ENCODE measurements around the gene KIR3DL3.
"Not testable (repeated sequence)": the region's sequence is repeated elsewhere in the genome, so short reads cannot be mapped to it uniquely, and the experiment has no call there.

The KIR3DL3 gene

GRCh38 chr19:54724142-54724541, at the start of gene KIR3DL3:
Gene KIR3DL3, plus strand, starts transcription at chr19:54724442. Its CDS starts 55 bp downstream, at chr19:54724497.
- DNase-seq: no peak

GRCh38 chr19:54676210-54676834, 47.9 kb upstream of the KIR3DL3 start:
- DNase-seq: peak; percentile 52

GRCh38 chr19:54677217-54677616, 47.0 kb upstream of the KIR3DL3 start:
- DNase-seq: no peak

- not testable (repeated sequence) for DNase-seq
Measured at GRCh38 chr19:54681596-54681995, 42.6 kb upstream of the KIR3DL3 start.

GRCh38 chr19:54682306-54682856, 41.9 kb upstream of the KIR3DL3 start:
- no peak for DNase-seq

- DNase-seq: peak; percentile 52
Measured at GRCh38 chr19:54684527-54684926, 39.7 kb upstream of the KIR3DL3 start.

GRCh38 chr19:54691582-54692297, 32.5 kb upstream of the KIR3DL3 start:
- no peak for DNase-seq

GRCh38 chr19:54692298-54692615, 32.0 kb upstream of the KIR3DL3 start:
- DNase-seq: no peak

GRCh38 chr19:54694648-54695047, 29.6 kb upstream of the KIR3DL3 start:
- DNase-seq: no peak

- DNase-seq: no peak
Measured at GRCh38 chr19:54696117-54696548, 28.1 kb upstream of the KIR3DL3 start.

GRCh38 chr19:54696766-54697165, 27.5 kb upstream of the KIR3DL3 start:
- no peak for DNase-seq

GRCh38 chr19:54697716-54698115, 26.5 kb upstream of the KIR3DL3 start:
- DNase-seq: not testable (repeated sequence)

GRCh38 chr19:54704928-54705327, 19.3 kb upstream of the KIR3DL3 start:
- DNase-seq: no peak

- no peak for DNase-seq
Measured at GRCh38 chr19:54707962-54708361, 16.3 kb upstream of the KIR3DL3 start.

- DNase-seq: peak; percentile 57
Measured at GRCh38 chr19:54708781-54709180, 15.5 kb upstream of the KIR3DL3 start.

GRCh38 chr19:54709212-54709948, 14.9 kb upstream of the KIR3DL3 start:
- DNase-seq: no peak

- DNase-seq: not testable (repeated sequence)
Measured at GRCh38 chr19:54709956-54710355, 14.3 kb upstream of the KIR3DL3 start.

- no peak for DNase-seq
Measured at GRCh38 chr19:54724644-54725043, 402 bp downstream of the KIR3DL3 start.

GRCh38 chr19:54725321-54725720, 1.1 kb downstream of the KIR3DL3 start:
- DNase-seq: no peak

- DNase-seq: no peak
Measured at GRCh38 chr19:54727562-54727961, 3.3 kb downstream of the KIR3DL3 start.

- no peak for DNase-seq
Measured at GRCh38 chr19:54728167-54728566, 3.9 kb downstream of the KIR3DL3 start.

- no peak for DNase-seq
Measured at GRCh38 chr19:54729416-54730188, 5.4 kb downstream of the KIR3DL3 start.

GRCh38 chr19:54731191-54731590, 6.9 kb downstream of the KIR3DL3 start:
- DNase-seq: no peak
